ENCODE results near the gene UNC5CL. TPM values are rescaled to one million over a fixed set of nuclear protein-coding genes. Genes with fewer than 3 reads are reported as not detected.

The UNC5CL gene
- total and polyA plus RNA-seq, 8 donors, result 2.3 to 84.8 (median 13.1) TPM

GRCh38 chr6:40998661-40999060 lies 40.4 kb downstream of the UNC5CL start:
- Histone ChIP-seq H3K27me3 (no peaks in the 10 kb centered on the region), H3K4me3 (no peak overlapping the region), H3K27ac (peak overlapping the region; percentile 42 to 85 (median 82)), H3K9me3 (no peaks in the 10 kb centered on the region), H3K36me3 (no peaks in the 10 kb centered on the region), H3K4me1 (peaks cover 23 to 52% (median 39%) of the 10 kb centered on the region in 4 donors)
- 60 to 81% (median 61%) methylated on average over 4 of the region's 4 CpGs for WGBS, 5 donors
- TF ChIP-seq POLR2AphosphoS5 (IDR thresholded peaks at IDR 0.05), result no peak
- TF ChIP-seq CTCF (IDR thresholded peaks at IDR 0.05), result no peak
- TF ChIP-seq EP300 (IDR thresholded peaks at IDR 0.05), result no peak
- no peak for TF ChIP-seq POLR2A (IDR thresholded peaks at IDR 0.05)
- intact Hi-C loops (cut with DNase I; ENCODE audit: low total_unique reads), result no loop called here
- no peak for DNase-seq

- Histone ChIP-seq H3K27ac (peak overlapping the region; percentile 75 to 85 (median 82)), H3K27me3 (no peaks in the 10 kb centered on the region), H3K36me3 (no peaks in the 10 kb centered on the region), H3K9me3 (no peaks in the 10 kb centered on the region), H3K4me1 (peaks cover 23 to 52% (median 39%) of the 10 kb centered on the region in 4 donors), H3K4me3 (no peak overlapping the region)
- intact Hi-C loops (cut with DNase I; ENCODE audit: low total_unique reads), result no loop called here
- TF ChIP-seq POLR2AphosphoS5 (IDR thresholded peaks at IDR 0.05) (peak in 2 of 3 donors; percentile 13 to 56), CTCF (IDR thresholded peaks at IDR 0.05) (no peak)
- WGBS, 5 donors, result 22 to 33% (median 22%) methylated on average over 4 of the region's 4 CpGs
- DNase-seq, result peak; percentile 67 to 80
Observed at GRCh38 chr6:40997234-40997957, 41.6 kb downstream of the UNC5CL start.

- peak; percentile 28 to 76 for DNase-seq
- Histone ChIP-seq H3K36me3 (no peaks in the 10 kb centered on the region), H3K27me3 (no peaks in the 10 kb centered on the region), H3K4me1 (peaks cover 23 to 52% (median 39%) of the 10 kb centered on the region in 4 donors), H3K9me3 (no peaks in the 10 kb centered on the region), H3K27ac (peak overlapping the region; percentile 75 to 85 (median 82)), H3K4me3 (no peak overlapping the region)
- intact Hi-C loops (cut with DNase I; ENCODE audit: low total_unique reads), result no loop called here
- 16 to 38% (median 23%) methylated on average over 6 of the region's 6 CpGs for WGBS, 5 donors
- TF ChIP-seq POLR2A (IDR thresholded peaks at IDR 0.05), result no peak
Observed at GRCh38 chr6:40996591-40997233, 42.3 kb downstream of the UNC5CL start.

GRCh38 chr6:40992746-40993145 lies 46.3 kb downstream of the UNC5CL start:
- TF ChIP-seq POLR2AphosphoS5 (IDR thresholded peaks at IDR 0.05) (no peak), EP300 (IDR thresholded peaks at IDR 0.05) (no peak), POLR2A (IDR thresholded peaks at IDR 0.05) (no peak), CTCF (IDR thresholded peaks at IDR 0.05) (no peak)
- H3K4me3 ChIP-seq, result no peak overlapping the region
- no peaks in the 10 kb centered on the region for H3K36me3 ChIP-seq
- peaks cover 12 to 28% (median 21%) of the 10 kb centered on the region in 4 donors for H3K4me1 ChIP-seq
- DNase-seq, result no peak
- WGBS, 5 donors, result 77 to 91% (median 84%) methylated on average over 3 of the region's 3 CpGs
- no peaks in the 10 kb centered on the region for H3K27me3 ChIP-seq
- intact Hi-C loops (cut with DNase I; ENCODE audit: low total_unique reads), result no loop called here
- H3K9me3 ChIP-seq, result no peaks in the 10 kb centered on the region
- H3K27ac ChIP-seq, result no peak overlapping the region

GRCh38 chr6:40990301-40990700 lies 48.7 kb downstream of the UNC5CL start:
- TF ChIP-seq POLR2A (IDR thresholded peaks at IDR 0.05) (no peak), POLR2AphosphoS5 (IDR thresholded peaks at IDR 0.05) (no peak)
- Histone ChIP-seq H3K9me3 (no peaks in the 10 kb centered on the region), H3K27me3 (no peaks in the 10 kb centered on the region), H3K4me3 (no peak overlapping the region), H3K4me1 (peaks cover 0 to 5% (median 0%) of the 10 kb centered on the region in 4 donors), H3K36me3 (no peaks in the 10 kb centered on the region), H3K27ac (no peak overlapping the region)
- intact Hi-C loops (cut with DNase I; ENCODE audit: low total_unique reads), result no loop called here
- 91 to 95% (median 93%) methylated on average over 4 of the region's 4 CpGs for WGBS, 5 donors
- no peak for DNase-seq
